T-helper 1 cell treated with Interleukin-12 subunit alpha and Interleukin-12 subunit beta and Interleukin-4 antibody, amounts not matched to agents 30 μg/mL and 1 μg/mL, for 36 hours (primary cell): Measurements from ENCODE around the gene RSAD1.

Experiments used
- H3K27ac Mint-ChIP-seq: one replicate; pipeline ENCODE4 v1.8.0; 2021; ENCODE audit warnings: mild to moderate bottlenecking, mixed read lengths
- H3K27me3 Mint-ChIP-seq: one replicate; pipeline ENCODE4 v1.8.0; 2021; ENCODE audit warnings: low read depth, mixed read lengths
- H3K36me3 Mint-ChIP-seq: one replicate; pipeline ENCODE4 v1.8.0; 2021; ENCODE audit warnings: low read depth, mixed read lengths
- H3K4me1 Mint-ChIP-seq: one replicate; pipeline ENCODE4 v1.8.0; 2021; ENCODE audit warnings: low read depth, mixed read lengths
- H3K4me3 Mint-ChIP-seq: one replicate; pipeline ENCODE4 v1.8.0; 2021; ENCODE audit warnings: mild to moderate bottlenecking, moderate library complexity, mixed read lengths
- H3K9me3 Mint-ChIP-seq: one replicate; pipeline ENCODE4 v1.8.0; 2021; ENCODE audit warnings: mixed read lengths

Gene RSAD1

GRCh38 chr17:50478391-50479381 lies at the start of gene RSAD1:
Gene RSAD1 (plus strand): TSS chr17:50478860. CDS start chr17:50478885, 25 bp downstream.
- Mint-ChIP-seq H3K27me3 (peaks cover 6% of the 10 kb centered on the region), H3K27ac (peak within 1 kb of the TSS; percentile 86), H3K36me3 (peaks cover 2% of the 10 kb centered on the region), H3K4me3 (peak within 1 kb of the TSS; percentile 79), H3K9me3 (no peaks in the 10 kb centered on the region), H3K4me1 (peaks cover 22% of the 10 kb centered on the region)

DNA sequence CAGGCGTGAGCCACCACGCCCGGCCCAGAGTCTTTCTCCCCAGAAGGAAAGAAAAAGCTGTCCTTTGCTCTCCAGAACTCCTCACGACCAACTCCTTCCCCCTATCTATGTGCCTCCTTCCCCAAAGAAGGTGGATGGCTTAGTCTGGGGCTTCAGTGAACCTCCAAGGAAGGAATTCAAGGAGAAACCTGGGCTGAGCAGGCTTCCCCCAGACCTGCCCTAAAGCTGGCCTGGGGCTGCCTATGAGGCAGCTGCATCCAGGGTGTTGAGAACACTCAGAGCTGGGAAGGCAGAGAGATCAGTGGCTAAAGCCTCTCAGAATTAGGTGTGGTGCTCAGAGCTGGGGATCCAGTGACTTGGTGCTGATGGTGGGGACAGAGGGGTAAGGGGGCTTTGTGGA lies 48.9 kb upstream of the RSAD1 start:
- no peaks in the 10 kb centered on the region for H3K9me3 Mint-ChIP-seq
- H3K36me3 Mint-ChIP-seq = no peaks in the 10 kb centered on the region
- H3K27ac Mint-ChIP-seq = no peak overlapping the region
- H3K27me3 Mint-ChIP-seq = no peaks in the 10 kb centered on the region
- H3K4me1 Mint-ChIP-seq = peaks cover 16% of the 10 kb centered on the region
- H3K4me3 Mint-ChIP-seq = no peak overlapping the region

GRCh38 chr17:50430821-50431618 lies 47.6 kb upstream of the RSAD1 start:
- Mint-ChIP-seq H3K27me3 (no peaks in the 10 kb centered on the region), H3K36me3 (no peaks in the 10 kb centered on the region), H3K27ac (no peak overlapping the region), H3K4me1 (peaks cover 14% of the 10 kb centered on the region), H3K4me3 (no peak overlapping the region), H3K9me3 (no peaks in the 10 kb centered on the region)

- H3K4me1 Mint-ChIP-seq = peaks cover 7% of the 10 kb centered on the region
- no peak overlapping the region for H3K4me3 Mint-ChIP-seq
- no peak overlapping the region for H3K27ac Mint-ChIP-seq
- H3K9me3 Mint-ChIP-seq = no peaks in the 10 kb centered on the region
- H3K36me3 Mint-ChIP-seq = no peaks in the 10 kb centered on the region
- H3K27me3 Mint-ChIP-seq = no peaks in the 10 kb centered on the region
These were observed 46.4 kb upstream of the RSAD1 start for GRCh38 chr17:50432125-50432762.

GRCh38 chr17:50437409-50437808 lies 41.3 kb upstream of the RSAD1 start:
- no peaks in the 10 kb centered on the region for H3K4me1 Mint-ChIP-seq
- H3K36me3 Mint-ChIP-seq = no peaks in the 10 kb centered on the region

GRCh38 chr17:50439008-50439407 lies 39.7 kb upstream of the RSAD1 start:
- no peaks in the 10 kb centered on the region for H3K9me3 Mint-ChIP-seq
- H3K4me1 Mint-ChIP-seq = no peaks in the 10 kb centered on the region
- H3K4me3 Mint-ChIP-seq = no peak overlapping the region
- H3K27ac Mint-ChIP-seq = no peak overlapping the region
- H3K27me3 Mint-ChIP-seq = no peaks in the 10 kb centered on the region
- H3K36me3 Mint-ChIP-seq = no peaks in the 10 kb centered on the region

More at GRCh38 chr17:50437409-50437808, 41.3 kb upstream of the RSAD1 start:
- Mint-ChIP-seq H3K9me3 (no peaks in the 10 kb centered on the region), H3K4me3 (no peak overlapping the region), H3K27me3 (no peaks in the 10 kb centered on the region), H3K27ac (no peak overlapping the region)

DNA sequence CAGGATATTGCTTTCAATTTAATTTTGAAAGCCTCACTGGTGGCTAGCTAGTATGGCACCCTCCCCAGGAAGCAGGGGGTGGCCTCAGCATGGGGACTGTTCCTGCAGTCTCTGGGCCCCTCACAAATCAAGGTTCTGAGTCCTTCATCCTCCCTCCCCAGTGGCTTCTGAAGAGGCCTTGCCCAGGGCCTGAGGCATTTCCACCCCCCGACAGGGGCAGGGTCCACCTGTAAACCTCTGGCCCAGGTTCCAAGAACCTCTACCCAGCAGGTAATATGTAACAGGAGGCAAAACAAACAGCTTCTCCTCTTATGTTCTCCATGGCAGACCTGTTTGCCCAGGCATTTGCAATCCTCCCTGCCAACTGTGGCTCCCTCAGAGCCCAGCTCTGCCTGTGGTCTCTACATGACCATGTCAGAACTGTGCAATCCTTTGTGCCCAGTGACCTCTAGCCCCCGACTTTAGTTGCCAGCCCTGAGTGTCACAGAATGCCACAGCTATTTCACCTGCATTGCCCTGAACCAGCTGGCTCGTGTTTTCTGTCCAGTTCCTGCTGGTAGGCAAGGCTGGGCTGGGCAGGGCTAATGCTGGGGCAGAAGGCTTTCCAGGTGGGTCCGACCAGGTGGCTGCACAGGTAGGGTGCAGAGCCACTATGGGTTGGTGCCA lies 38.4 kb upstream of the RSAD1 start:
- no peak overlapping the region for H3K4me3 Mint-ChIP-seq
- no peak overlapping the region for H3K27ac Mint-ChIP-seq
- H3K36me3 Mint-ChIP-seq = no peaks in the 10 kb centered on the region
- H3K4me1 Mint-ChIP-seq = no peaks in the 10 kb centered on the region
- no peaks in the 10 kb centered on the region for H3K27me3 Mint-ChIP-seq
- no peaks in the 10 kb centered on the region for H3K9me3 Mint-ChIP-seq

DNA sequence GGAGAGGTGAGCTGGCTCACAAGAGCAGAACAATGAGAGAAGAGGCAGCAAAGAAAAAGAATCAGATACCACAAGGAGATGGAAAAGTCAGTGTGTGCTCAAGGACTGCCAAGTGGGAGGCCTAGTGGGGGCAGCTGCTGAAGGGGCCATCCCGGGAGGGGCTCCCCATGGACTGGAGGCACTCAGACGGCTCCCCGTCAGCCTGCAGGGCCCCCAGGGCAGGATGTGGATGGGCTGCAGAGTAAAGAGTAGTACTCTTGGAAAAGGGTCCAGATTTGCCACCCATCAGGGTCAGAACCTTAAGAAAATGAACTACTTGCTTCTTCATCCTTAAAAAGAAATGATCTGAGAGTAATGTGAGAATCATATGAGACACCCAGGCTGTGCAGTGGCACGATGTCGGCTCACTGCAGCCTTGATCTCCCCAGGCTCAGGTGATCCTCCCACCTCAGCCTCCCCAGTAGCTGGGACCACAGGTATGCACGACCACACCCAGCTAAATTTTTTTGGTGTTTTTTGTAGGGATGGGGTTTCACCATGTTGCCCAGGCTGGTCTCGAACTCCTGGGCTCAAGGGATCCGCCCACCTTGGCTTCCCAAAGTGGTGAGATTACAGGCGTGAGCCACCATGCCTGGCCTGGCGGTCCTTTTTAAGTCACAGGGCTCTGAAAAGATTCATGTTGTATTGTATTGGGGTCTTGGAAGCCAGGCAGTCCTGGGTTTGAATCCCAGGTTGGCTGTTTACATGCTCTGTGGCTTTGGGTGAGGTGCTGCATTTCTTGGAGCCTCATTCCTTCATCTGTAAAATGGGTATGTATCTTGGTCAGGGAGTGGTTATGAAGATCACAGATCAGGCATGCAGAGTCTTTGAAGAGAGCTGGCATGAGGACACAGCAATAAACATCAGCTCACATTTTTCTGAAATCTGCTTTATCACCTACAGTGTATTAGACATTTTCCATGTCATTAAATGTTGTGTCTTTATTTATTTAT lies 37.5 kb upstream of the RSAD1 start:
- Mint-ChIP-seq H3K27ac (no peak overlapping the region), H3K9me3 (no peaks in the 10 kb centered on the region), H3K27me3 (no peaks in the 10 kb centered on the region), H3K36me3 (no peaks in the 10 kb centered on the region), H3K4me1 (no peaks in the 10 kb centered on the region), H3K4me3 (no peak overlapping the region)

GRCh38 chr17:50443505-50443974 lies 35.1 kb upstream of the RSAD1 start:
- Mint-ChIP-seq H3K9me3 (no peaks in the 10 kb centered on the region), H3K4me3 (no peak overlapping the region), H3K27ac (no peak overlapping the region), H3K27me3 (no peaks in the 10 kb centered on the region), H3K36me3 (no peaks in the 10 kb centered on the region), H3K4me1 (no peaks in the 10 kb centered on the region)

DNA sequence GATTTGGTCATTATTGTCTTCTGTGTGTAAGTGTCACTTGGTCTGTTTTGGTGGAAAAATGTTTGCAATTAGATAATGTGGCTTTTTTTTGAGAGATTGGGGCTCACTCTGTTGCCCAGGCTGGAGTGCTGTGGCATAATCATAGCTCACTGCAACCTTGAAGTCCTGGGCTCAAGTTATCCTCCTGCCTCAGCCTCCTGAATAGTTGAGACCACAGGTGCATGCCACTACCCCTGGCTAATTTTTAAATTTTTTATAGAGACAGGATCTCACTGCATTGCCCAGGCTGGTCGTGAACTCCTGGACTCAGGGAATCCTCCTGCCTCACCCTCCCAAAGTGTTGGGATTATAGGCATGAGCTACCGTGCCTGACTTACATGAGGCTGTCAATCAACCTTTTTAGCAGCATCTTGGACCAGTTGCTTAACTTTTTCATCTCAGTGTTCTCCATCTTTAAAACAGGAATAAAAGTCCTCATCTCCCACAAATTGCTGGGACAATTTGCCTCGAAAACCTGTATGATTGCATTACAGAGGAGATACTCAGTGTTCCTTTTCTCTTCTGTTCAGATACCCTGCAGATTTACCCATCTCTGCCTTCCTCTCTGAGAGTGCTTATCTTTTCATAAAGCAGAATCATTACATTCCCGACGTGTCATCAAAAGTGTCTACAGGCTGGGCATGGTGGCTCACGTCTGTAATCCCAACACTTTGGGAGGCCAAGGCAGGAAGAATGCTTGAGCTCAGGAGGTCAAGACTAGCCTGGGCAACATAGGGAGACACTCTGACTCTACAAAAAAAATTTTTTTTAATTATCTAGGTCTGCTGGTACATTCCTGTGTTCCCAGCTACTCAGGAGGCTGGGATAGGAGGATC lies 33.6 kb upstream of the RSAD1 start:
- no peaks in the 10 kb centered on the region for H3K4me1 Mint-ChIP-seq
- no peaks in the 10 kb centered on the region for H3K9me3 Mint-ChIP-seq
- H3K36me3 Mint-ChIP-seq = no peaks in the 10 kb centered on the region
- H3K4me3 Mint-ChIP-seq = no peak overlapping the region
- H3K27me3 Mint-ChIP-seq = no peaks in the 10 kb centered on the region
- H3K27ac Mint-ChIP-seq = no peak overlapping the region

DNA sequence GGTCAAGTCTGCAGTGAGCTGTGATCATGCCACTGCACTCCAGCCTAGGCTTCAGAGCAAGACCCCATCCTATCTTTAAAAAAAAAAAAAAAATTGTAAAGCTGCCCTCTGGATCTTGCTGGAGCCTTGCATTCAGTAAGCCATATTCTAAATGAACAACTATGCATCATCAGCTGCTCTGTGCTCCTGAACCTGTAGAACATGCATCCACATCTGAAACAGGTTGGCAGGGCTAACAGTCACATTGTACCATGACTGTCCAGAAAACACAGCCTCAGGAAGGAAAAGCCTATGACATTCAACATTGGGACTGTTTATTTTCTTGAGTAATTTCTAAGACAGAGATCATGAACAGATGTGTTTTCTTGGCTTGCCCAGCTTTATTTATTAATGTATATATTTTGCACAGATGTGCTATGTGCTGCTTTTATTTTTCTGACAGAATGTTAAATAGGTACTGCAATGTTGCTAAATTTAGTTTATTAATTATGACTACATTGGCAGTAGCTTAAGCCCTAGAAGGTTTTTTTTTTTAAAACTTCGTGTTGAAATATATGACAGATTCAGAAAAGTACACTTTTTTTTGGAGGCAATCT lies 32.8 kb upstream of the RSAD1 start:
- Mint-ChIP-seq H3K9me3 (no peaks in the 10 kb centered on the region), H3K36me3 (no peaks in the 10 kb centered on the region), H3K27ac (no peak overlapping the region), H3K4me1 (no peaks in the 10 kb centered on the region), H3K4me3 (no peak overlapping the region), H3K27me3 (no peaks in the 10 kb centered on the region)

DNA sequence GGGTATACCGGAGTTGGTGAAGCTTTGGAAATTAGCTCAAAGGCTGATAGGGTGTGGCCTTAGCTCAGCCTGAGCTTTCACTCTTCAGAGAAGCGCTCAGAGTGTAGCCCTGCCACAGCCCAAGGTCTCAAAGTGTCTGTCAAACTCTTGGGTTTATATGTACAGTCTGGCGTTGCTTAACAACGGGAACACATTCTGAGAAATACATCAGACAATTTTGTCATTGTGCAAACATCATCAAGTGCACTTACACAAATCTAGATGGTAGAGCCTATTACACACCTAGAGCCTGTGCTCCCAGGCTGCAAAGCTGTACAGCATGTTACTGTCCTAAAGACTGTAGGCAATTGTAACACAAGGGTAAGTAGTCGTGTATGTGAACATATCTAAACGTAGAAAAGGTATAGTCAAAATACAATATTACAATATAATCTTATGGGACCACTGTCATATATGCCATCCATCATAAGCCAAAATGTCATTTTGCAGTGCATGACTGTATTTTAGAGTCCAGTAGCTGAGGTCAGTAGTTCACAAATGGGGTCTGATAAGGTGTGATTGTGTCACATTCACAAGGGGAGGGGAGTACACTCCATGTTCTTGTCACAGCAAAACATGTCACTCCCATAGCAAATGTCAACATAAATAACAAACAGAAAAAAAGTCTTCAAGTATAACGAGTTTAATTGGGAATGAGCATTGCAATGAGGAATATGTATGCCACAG lies 30.6 kb upstream of the RSAD1 start:
- Mint-ChIP-seq H3K27me3 (no peaks in the 10 kb centered on the region), H3K9me3 (no peaks in the 10 kb centered on the region), H3K27ac (no peak overlapping the region), H3K4me1 (peaks cover 2% of the 10 kb centered on the region), H3K4me3 (no peak overlapping the region), H3K36me3 (no peaks in the 10 kb centered on the region)
